Measurements from ENCODE around the gene PHACTR2. TPM values are rescaled to one million over a fixed set of nuclear protein-coding genes. Genes with fewer than 3 reads are reported as not detected.
A peak's percentile ranks its signal among the peaks of the same experiment; 100 is the strongest.

Gene PHACTR2
- total RNA-seq, 4 donors from 2014 or later: 39.8 to 99.0 (median 49.3) TPM

DNA sequence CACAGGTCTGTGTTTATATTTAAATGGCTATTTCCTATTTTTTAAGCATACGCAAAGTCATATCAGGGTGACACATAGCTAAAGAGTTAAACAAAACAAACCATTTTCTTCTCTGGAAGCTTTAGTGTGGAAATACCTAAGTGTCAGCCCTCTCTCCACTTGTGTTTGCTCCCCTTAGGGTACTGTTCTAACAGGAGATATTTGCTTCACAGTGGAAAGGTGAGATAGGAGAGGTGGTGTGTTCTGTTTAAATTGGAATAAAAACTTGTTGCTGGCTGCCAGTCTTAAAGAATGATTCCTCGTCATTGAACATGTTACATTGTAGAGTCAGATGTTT is 18.9 kb downstream of the PHACTR2 start:
- Histone ChIP-seq H3K4me1 (peaks cover 0 to 30% (median 0%) of the 10 kb centered on the region in 4 donors), H3K27ac (no peak overlapping the region)

DNA sequence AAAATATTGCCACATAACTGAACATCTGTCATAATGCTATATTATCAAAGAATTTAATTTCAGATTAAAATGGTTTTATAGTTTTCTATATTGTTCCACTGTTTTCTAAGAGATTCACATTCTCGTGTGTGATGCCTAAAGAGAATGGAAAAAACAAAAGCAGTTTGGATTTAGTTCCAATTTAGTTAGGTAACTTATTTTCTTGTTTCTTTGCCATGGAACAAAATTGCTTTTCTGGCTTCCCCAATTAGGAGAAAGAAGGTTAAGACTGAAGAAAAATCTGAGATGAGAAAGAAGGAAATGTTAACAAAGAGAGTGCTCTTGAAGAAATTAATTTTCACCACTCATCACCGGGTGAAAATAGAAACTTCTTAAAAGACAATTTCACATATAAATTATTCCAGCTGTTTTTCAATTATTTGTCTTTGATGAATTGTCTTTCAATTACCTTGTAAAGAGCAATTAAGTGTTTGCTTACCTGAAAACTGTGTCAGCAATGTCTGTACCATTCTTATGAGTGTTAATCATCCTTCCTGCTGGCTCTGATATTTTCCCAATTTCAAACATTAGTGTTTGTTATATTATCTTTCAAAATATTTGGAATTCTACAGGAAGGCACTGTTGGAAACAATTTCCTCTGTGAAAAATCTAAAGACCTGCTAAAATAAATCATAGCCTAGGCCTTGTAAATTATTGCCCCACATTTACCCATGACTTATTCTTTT is 19.5 kb downstream of the PHACTR2 start:
- Histone ChIP-seq H3K4me3 (no peak overlapping the region), H3K4me1 (peaks cover 0 to 24% (median 0%) of the 10 kb centered on the region in 4 donors), H3K27me3 (no peaks in the 10 kb centered on the region), H3K9me3 (no peaks in the 10 kb centered on the region), H3K36me3 (no peaks in the 10 kb centered on the region), H3K27ac (peak overlapping the region in 1 of 4 donors; percentile 10)
- TF ChIP-seq, protein P1, sequence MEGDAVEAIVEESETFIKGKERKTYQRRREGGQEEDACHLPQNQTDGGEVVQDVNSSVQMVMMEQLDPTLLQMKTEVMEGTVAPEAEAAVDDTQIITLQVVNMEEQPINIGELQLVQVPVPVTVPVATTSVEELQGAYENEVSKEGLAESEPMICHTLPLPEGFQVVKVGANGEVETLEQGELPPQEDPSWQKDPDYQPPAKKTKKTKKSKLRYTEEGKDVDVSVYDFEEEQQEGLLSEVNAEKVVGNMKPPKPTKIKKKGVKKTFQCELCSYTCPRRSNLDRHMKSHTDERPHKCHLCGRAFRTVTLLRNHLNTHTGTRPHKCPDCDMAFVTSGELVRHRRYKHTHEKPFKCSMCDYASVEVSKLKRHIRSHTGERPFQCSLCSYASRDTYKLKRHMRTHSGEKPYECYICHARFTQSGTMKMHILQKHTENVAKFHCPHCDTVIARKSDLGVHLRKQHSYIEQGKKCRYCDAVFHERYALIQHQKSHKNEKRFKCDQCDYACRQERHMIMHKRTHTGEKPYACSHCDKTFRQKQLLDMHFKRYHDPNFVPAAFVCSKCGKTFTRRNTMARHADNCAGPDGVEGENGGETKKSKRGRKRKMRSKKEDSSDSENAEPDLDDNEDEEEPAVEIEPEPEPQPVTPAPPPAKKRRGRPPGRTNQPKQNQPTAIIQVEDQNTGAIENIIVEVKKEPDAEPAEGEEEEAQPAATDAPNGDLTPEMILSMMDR (IDR thresholded peaks at IDR 0.05): no peak
- no peak for TF ChIP-seq POLR2A (IDR thresholded peaks at IDR 0.05)
- DNase-seq: no peak

More for the DNA sequence above, 18.9 kb downstream of the PHACTR2 start:
- Histone ChIP-seq H3K36me3 (no peaks in the 10 kb centered on the region), H3K4me3 (no peak overlapping the region), H3K27me3 (no peaks in the 10 kb centered on the region), H3K9me3 (no peaks in the 10 kb centered on the region)
- no peak for DNase-seq
- TF ChIP-seq, protein P1 (IDR thresholded peaks at IDR 0.05): no peak
- no peak for TF ChIP-seq POLR2A (IDR thresholded peaks at IDR 0.05)

DNA sequence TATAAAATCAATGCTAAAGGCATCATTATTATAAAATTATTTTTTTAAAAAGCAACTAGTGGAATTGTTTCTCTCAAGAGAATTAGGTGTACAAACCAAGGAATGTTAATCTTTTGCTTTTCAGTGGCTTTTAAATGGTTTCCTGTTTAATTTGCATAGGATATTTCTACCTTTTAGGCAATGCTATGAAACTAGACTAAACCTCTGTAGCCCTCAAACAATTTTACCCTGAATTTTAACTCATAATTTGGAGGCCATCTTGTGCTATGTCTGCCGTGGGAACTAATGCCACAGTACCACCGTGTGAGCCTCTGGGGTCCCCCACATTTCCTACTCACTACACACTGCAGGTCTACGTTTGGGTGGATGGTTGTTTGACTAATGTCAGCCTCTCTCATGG is 20.6 kb downstream of the PHACTR2 start:
- Histone ChIP-seq H3K27ac (no peak overlapping the region), H3K4me3 (no peak overlapping the region), H3K27me3 (no peaks in the 10 kb centered on the region), H3K4me1 (peaks cover 0 to 14% (median 0%) of the 10 kb centered on the region in 4 donors), H3K9me3 (no peaks in the 10 kb centered on the region), H3K36me3 (no peaks in the 10 kb centered on the region)
- no peak for DNase-seq
- TF ChIP-seq, protein P1 (IDR thresholded peaks at IDR 0.05): no peak
- no peak for TF ChIP-seq POLR2A (IDR thresholded peaks at IDR 0.05)

DNA sequence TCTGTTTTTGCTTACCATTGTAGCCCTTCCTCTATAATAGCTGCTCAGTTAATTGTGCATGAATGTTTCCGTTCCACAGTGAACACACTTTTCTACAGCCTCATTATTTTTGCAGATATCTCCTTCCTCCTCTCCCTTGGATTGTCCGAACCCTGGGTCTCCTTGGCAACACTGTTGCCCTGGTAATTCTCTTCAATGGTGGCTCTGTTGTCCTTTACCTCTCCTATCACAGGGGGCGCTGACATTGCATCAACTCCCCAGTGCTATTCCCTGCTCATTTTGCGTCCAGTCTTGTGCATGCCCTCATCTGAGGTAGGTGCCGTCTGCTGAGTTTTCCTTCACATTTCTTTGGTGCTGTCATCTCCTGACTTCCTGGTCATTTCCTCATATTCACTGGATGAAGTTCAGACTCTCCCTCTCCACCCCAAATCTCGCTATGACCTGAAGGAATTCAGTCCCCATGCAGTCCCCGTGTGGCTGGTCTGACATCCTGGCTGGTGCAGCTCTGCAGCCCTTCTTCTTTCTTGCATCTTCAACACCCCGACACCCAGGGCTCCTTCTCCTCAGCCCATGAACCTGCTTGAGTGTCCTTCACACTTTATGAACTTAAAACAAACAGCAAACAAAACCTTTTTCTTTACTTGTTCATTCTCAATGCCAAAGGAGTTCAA is 21.1 kb downstream of the PHACTR2 start:
- no peaks in the 10 kb centered on the region for H3K27me3 ChIP-seq
- no peak overlapping the region for H3K27ac ChIP-seq
- no peak for DNase-seq
- no peak overlapping the region for H3K4me3 ChIP-seq
- peaks cover 0 to 14% (median 0%) of the 10 kb centered on the region in 4 donors for H3K4me1 ChIP-seq
- TF ChIP-seq, protein P1 (IDR thresholded peaks at IDR 0.05): no peak
- no peak for TF ChIP-seq POLR2A (IDR thresholded peaks at IDR 0.05)
- no peaks in the 10 kb centered on the region for H3K36me3 ChIP-seq
- H3K9me3 ChIP-seq: no peaks in the 10 kb centered on the region

DNA sequence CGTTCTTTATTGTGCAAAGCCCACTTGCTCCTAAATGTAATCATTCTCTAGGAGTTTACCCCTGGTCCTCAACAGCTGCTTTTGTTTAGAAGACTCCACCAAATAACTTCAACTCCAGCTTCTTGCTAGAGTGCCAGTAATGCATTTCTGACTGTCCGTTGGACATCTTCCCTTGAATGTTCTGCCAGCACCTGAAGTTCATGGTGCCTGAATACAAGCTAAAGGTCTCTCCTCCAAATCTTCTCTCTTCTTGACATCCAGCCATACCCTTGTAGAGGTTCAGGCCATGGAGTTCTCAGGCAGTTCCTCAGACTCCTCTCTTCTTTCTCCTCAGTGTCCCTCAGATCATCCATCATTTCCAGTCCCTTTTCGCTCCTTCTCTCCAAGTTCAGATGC is 21.7 kb downstream of the PHACTR2 start:
- no peaks in the 10 kb centered on the region for H3K9me3 ChIP-seq
- H3K4me3 ChIP-seq: no peak overlapping the region
- H3K36me3 ChIP-seq: no peaks in the 10 kb centered on the region
- no peak overlapping the region for H3K27ac ChIP-seq
- no peaks in the 10 kb centered on the region for H3K27me3 ChIP-seq
- DNase-seq: no peak
- peaks cover 0 to 14% (median 0%) of the 10 kb centered on the region in 4 donors for H3K4me1 ChIP-seq
- TF ChIP-seq, protein P1 (IDR thresholded peaks at IDR 0.05): no peak
- no peak for TF ChIP-seq POLR2A (IDR thresholded peaks at IDR 0.05)
